ENCODE measurements around the gene SLC6A19.

The SLC6A19 gene

GRCh38 chr5:1224631-1225030 lies 23.2 kb downstream of the SLC6A19 start:
- DNase-seq: no peak
- Histone ChIP-seq H3K27ac (ENCODE audit: low read depth, low read length) (no peak overlapping the region), H2BK120ac (ENCODE audit: low read depth, low read length) (no peak overlapping the region), H3K79me1 (ENCODE audit: low read length) (no peaks in the 10 kb centered on the region), H2BK5ac (ENCODE audit: low read length) (no peak overlapping the region), H4K5ac (ENCODE audit: low read length) (no peak overlapping the region), H3K56ac (ENCODE audit: low read length) (no peak overlapping the region), H2AK5ac (ENCODE audit: low read length) (no peak overlapping the region), H3K36me3 (ENCODE audit: control insufficient read depth, insufficient read depth, low read length) (no peaks in the 10 kb centered on the region), H3K4me1 (ENCODE audit: control insufficient read depth, low read depth, low read length) (no peaks in the 10 kb centered on the region), H3K18ac (ENCODE audit: low read length) (no peak overlapping the region), H3K4me3 (ENCODE audit: low read length) (no peak overlapping the region), H3K23ac (ENCODE audit: low read length) (no peak overlapping the region), H3K4ac (ENCODE audit: low read depth, low read length) (no peak overlapping the region), H3K4me2 (ENCODE audit: low read length) (no peak overlapping the region), H4K8ac (ENCODE audit: low read depth, low read length) (no peak overlapping the region), H3K27me3 (ENCODE audit: insufficient read depth, low read length, poor library complexity) (no peaks in the 10 kb centered on the region), H3K79me2 (ENCODE audit: control insufficient read depth, insufficient read depth, low read length) (no peaks in the 10 kb centered on the region), H2BK15ac (replicated peaks; ENCODE audit: low read depth) (no peak overlapping the region), H3K9ac (ENCODE audit: low read length) (no peak overlapping the region)
- WGBS (ENCODE audit: extremely low coverage, insufficient coverage, low lambda C conversion rate): no CpG with 5 or more reads among the region's 15 CpGs

- H3K23ac ChIP-seq (ENCODE audit: low read length): no peak within 1 kb of the TSS
- H2AK5ac ChIP-seq (ENCODE audit: low read length): no peak within 1 kb of the TSS
- no peaks in the 10 kb centered on the region for H3K27me3 ChIP-seq (ENCODE audit: insufficient read depth, low read length, poor library complexity)
- no peaks in the 10 kb centered on the region for H3K79me1 ChIP-seq (ENCODE audit: low read length)
- H3K36me3 ChIP-seq (ENCODE audit: control insufficient read depth, insufficient read depth, low read length): no peaks in the 10 kb centered on the region
- H4K5ac ChIP-seq (ENCODE audit: low read length): no peak within 1 kb of the TSS
- H2BK120ac ChIP-seq (ENCODE audit: low read depth, low read length): no peak within 1 kb of the TSS
- H2BK5ac ChIP-seq (ENCODE audit: low read length): no peak within 1 kb of the TSS
- H3K79me2 ChIP-seq (ENCODE audit: control insufficient read depth, insufficient read depth, low read length): no peaks in the 10 kb centered on the region
- H3K9ac ChIP-seq (ENCODE audit: low read length): no peak within 1 kb of the TSS
- no peak within 1 kb of the TSS for H3K4me2 ChIP-seq (ENCODE audit: low read length)
- no peak within 1 kb of the TSS for H3K4ac ChIP-seq (ENCODE audit: low read depth, low read length)
- H3K4me1 ChIP-seq (ENCODE audit: control insufficient read depth, low read depth, low read length): no peaks in the 10 kb centered on the region
- H3K56ac ChIP-seq (ENCODE audit: low read length): no peak within 1 kb of the TSS
- no peak within 1 kb of the TSS for H3K27ac ChIP-seq (ENCODE audit: low read depth, low read length)
- no peak within 1 kb of the TSS for H3K18ac ChIP-seq (ENCODE audit: low read length)
- no peak within 1 kb of the TSS for H2BK15ac ChIP-seq (replicated peaks; ENCODE audit: low read depth)
- no peak within 1 kb of the TSS for H4K8ac ChIP-seq (ENCODE audit: low read depth, low read length)
- H3K4me3 ChIP-seq (ENCODE audit: low read length): no peak within 1 kb of the TSS
- no peak for DNase-seq
- WGBS (ENCODE audit: extremely low coverage, insufficient coverage, low lambda C conversion rate): no CpG with 5 or more reads among the region's 11 CpGs
Measured at GRCh38 chr5:1225081-1225480, 23.7 kb downstream of the SLC6A19 start, which contains the start of gene SLC6A18. Gene SLC6A18 (plus strand): TSS chr5:1225381. CDS start chr5:1225478, 97 bp downstream.

GRCh38 chr5:1226231-1226630 lies 24.8 kb downstream of the SLC6A19 start:
- H3K4me3 ChIP-seq (ENCODE audit: low read length): no peak overlapping the region
- H3K9ac ChIP-seq (ENCODE audit: low read length): no peak overlapping the region
- no peak overlapping the region for H3K4me2 ChIP-seq (ENCODE audit: low read length)
- H2BK5ac ChIP-seq (ENCODE audit: low read length): no peak overlapping the region
- H4K8ac ChIP-seq (ENCODE audit: low read depth, low read length): no peak overlapping the region
- no peak overlapping the region for H2AK5ac ChIP-seq (ENCODE audit: low read length)
- H3K18ac ChIP-seq (ENCODE audit: low read length): no peak overlapping the region
- no peaks in the 10 kb centered on the region for H3K79me1 ChIP-seq (ENCODE audit: low read length)
- H3K56ac ChIP-seq (ENCODE audit: low read length): no peak overlapping the region
- no peaks in the 10 kb centered on the region for H3K4me1 ChIP-seq (ENCODE audit: control insufficient read depth, low read depth, low read length)
- no peak for DNase-seq
- no peaks in the 10 kb centered on the region for H3K27me3 ChIP-seq (ENCODE audit: insufficient read depth, low read length, poor library complexity)
- H2BK15ac ChIP-seq (replicated peaks; ENCODE audit: low read depth): no peak overlapping the region
- no peaks in the 10 kb centered on the region for H3K79me2 ChIP-seq (ENCODE audit: control insufficient read depth, insufficient read depth, low read length)
- no peak overlapping the region for H4K5ac ChIP-seq (ENCODE audit: low read length)
- no peak overlapping the region for H2BK120ac ChIP-seq (ENCODE audit: low read depth, low read length)
- no peak overlapping the region for H3K23ac ChIP-seq (ENCODE audit: low read length)
- H3K36me3 ChIP-seq (ENCODE audit: control insufficient read depth, insufficient read depth, low read length): no peaks in the 10 kb centered on the region
- no peak overlapping the region for H3K4ac ChIP-seq (ENCODE audit: low read depth, low read length)
- no peak overlapping the region for H3K27ac ChIP-seq (ENCODE audit: low read depth, low read length)
- WGBS (ENCODE audit: extremely low coverage, insufficient coverage, low lambda C conversion rate): no CpG with 5 or more reads among the region's 12 CpGs

GRCh38 chr5:1226839-1227581 lies 25.6 kb downstream of the SLC6A19 start:
- Histone ChIP-seq H2AK5ac (ENCODE audit: low read length) (no peak overlapping the region), H3K27ac (ENCODE audit: low read depth, low read length) (no peak overlapping the region), H3K4me1 (ENCODE audit: control insufficient read depth, low read depth, low read length) (no peaks in the 10 kb centered on the region), H2BK120ac (ENCODE audit: low read depth, low read length) (no peak overlapping the region), H3K27me3 (ENCODE audit: insufficient read depth, low read length, poor library complexity) (no peaks in the 10 kb centered on the region), H4K5ac (ENCODE audit: low read length) (no peak overlapping the region), H3K4me2 (ENCODE audit: low read length) (no peak overlapping the region), H3K79me2 (ENCODE audit: control insufficient read depth, insufficient read depth, low read length) (no peaks in the 10 kb centered on the region), H3K18ac (ENCODE audit: low read length) (no peak overlapping the region), H3K9ac (ENCODE audit: low read length) (no peak overlapping the region), H3K56ac (ENCODE audit: low read length) (no peak overlapping the region), H4K8ac (ENCODE audit: low read depth, low read length) (no peak overlapping the region), H2BK5ac (ENCODE audit: low read length) (no peak overlapping the region), H3K4me3 (ENCODE audit: low read length) (no peak overlapping the region), H2BK15ac (replicated peaks; ENCODE audit: low read depth) (no peak overlapping the region), H3K23ac (ENCODE audit: low read length) (no peak overlapping the region), H3K36me3 (ENCODE audit: control insufficient read depth, insufficient read depth, low read length) (no peaks in the 10 kb centered on the region), H3K79me1 (ENCODE audit: low read length) (no peaks in the 10 kb centered on the region), H3K4ac (ENCODE audit: low read depth, low read length) (no peak overlapping the region)
- WGBS (ENCODE audit: extremely low coverage, insufficient coverage, low lambda C conversion rate): no CpG with 5 or more reads among the region's 50 CpGs
- DNase-seq: no peak

GRCh38 chr5:1227667-1228066 lies 26.3 kb downstream of the SLC6A19 start:
- Histone ChIP-seq H4K8ac (ENCODE audit: low read depth, low read length) (no peak overlapping the region), H2BK120ac (ENCODE audit: low read depth, low read length) (no peak overlapping the region), H3K79me2 (ENCODE audit: control insufficient read depth, insufficient read depth, low read length) (no peaks in the 10 kb centered on the region), H2BK15ac (replicated peaks; ENCODE audit: low read depth) (no peak overlapping the region), H2AK5ac (ENCODE audit: low read length) (no peak overlapping the region), H3K27me3 (ENCODE audit: insufficient read depth, low read length, poor library complexity) (no peaks in the 10 kb centered on the region), H2BK5ac (ENCODE audit: low read length) (no peak overlapping the region), H3K18ac (ENCODE audit: low read length) (no peak overlapping the region), H3K4me2 (ENCODE audit: low read length) (no peak overlapping the region), H3K9ac (ENCODE audit: low read length) (no peak overlapping the region), H3K4me1 (ENCODE audit: control insufficient read depth, low read depth, low read length) (no peaks in the 10 kb centered on the region), H3K79me1 (ENCODE audit: low read length) (no peaks in the 10 kb centered on the region), H3K23ac (ENCODE audit: low read length) (no peak overlapping the region), H3K36me3 (ENCODE audit: control insufficient read depth, insufficient read depth, low read length) (no peaks in the 10 kb centered on the region), H3K4me3 (ENCODE audit: low read length) (no peak overlapping the region), H3K56ac (ENCODE audit: low read length) (no peak overlapping the region), H3K27ac (ENCODE audit: low read depth, low read length) (no peak overlapping the region), H3K4ac (ENCODE audit: low read depth, low read length) (no peak overlapping the region), H4K5ac (ENCODE audit: low read length) (no peak overlapping the region)
- no CpG with 5 or more reads among the region's 14 CpGs for WGBS (ENCODE audit: extremely low coverage, insufficient coverage, low lambda C conversion rate)
- DNase-seq: no peak

GRCh38 chr5:1228120-1228519 lies 26.7 kb downstream of the SLC6A19 start:
- H2BK15ac ChIP-seq (replicated peaks; ENCODE audit: low read depth): no peak overlapping the region
- H3K79me1 ChIP-seq (ENCODE audit: low read length): no peaks in the 10 kb centered on the region
- no peak overlapping the region for H2BK5ac ChIP-seq (ENCODE audit: low read length)
- H3K4ac ChIP-seq (ENCODE audit: low read depth, low read length): no peak overlapping the region
- no peak overlapping the region for H3K9ac ChIP-seq (ENCODE audit: low read length)
- H4K5ac ChIP-seq (ENCODE audit: low read length): no peak overlapping the region
- no peak overlapping the region for H3K56ac ChIP-seq (ENCODE audit: low read length)
- DNase-seq: no peak
- no peak overlapping the region for H2BK120ac ChIP-seq (ENCODE audit: low read depth, low read length)
- H3K4me2 ChIP-seq (ENCODE audit: low read length): no peak overlapping the region
- H3K36me3 ChIP-seq (ENCODE audit: control insufficient read depth, insufficient read depth, low read length): no peaks in the 10 kb centered on the region
- no peak overlapping the region for H3K18ac ChIP-seq (ENCODE audit: low read length)
- no CpG with 5 or more reads among the region's 15 CpGs for WGBS (ENCODE audit: extremely low coverage, insufficient coverage, low lambda C conversion rate)
- H3K4me1 ChIP-seq (ENCODE audit: control insufficient read depth, low read depth, low read length): no peaks in the 10 kb centered on the region
- no peak overlapping the region for H3K4me3 ChIP-seq (ENCODE audit: low read length)
- H4K8ac ChIP-seq (ENCODE audit: low read depth, low read length): no peak overlapping the region
- H2AK5ac ChIP-seq (ENCODE audit: low read length): no peak overlapping the region
- H3K23ac ChIP-seq (ENCODE audit: low read length): no peak overlapping the region
- H3K27me3 ChIP-seq (ENCODE audit: insufficient read depth, low read length, poor library complexity): no peaks in the 10 kb centered on the region
- H3K79me2 ChIP-seq (ENCODE audit: control insufficient read depth, insufficient read depth, low read length): no peaks in the 10 kb centered on the region
- no peak overlapping the region for H3K27ac ChIP-seq (ENCODE audit: low read depth, low read length)

Measured in mesendoderm (in vitro differentiated cells).